Epithelial cell of alveolus of lung (primary cell): ENCODE results near the gene ZNF70. TPM values are rescaled to one million over a fixed set of nuclear protein-coding genes. Genes with fewer than 3 reads are reported as not detected.

ENCODE experiments used
- total RNA-seq: library from RNA; depleted of rRNA; stranded (reverse); fragments of >200 nt; gene quantifications from 2 replicates; pipeline ENCODE4 v1.2.1, GENCODE V29; 2015

Gene ZNF70
- 3.4 and 4.5 TPM in 2 replicates for total RNA-seq

GRCh38 chr22:23750714-23751440 lies at the start of gene ZNF70:
ZNF70 (minus strand) TSS chr22:23751112; CDS start chr22:23745140, 5,972 bp downstream.

DNA sequence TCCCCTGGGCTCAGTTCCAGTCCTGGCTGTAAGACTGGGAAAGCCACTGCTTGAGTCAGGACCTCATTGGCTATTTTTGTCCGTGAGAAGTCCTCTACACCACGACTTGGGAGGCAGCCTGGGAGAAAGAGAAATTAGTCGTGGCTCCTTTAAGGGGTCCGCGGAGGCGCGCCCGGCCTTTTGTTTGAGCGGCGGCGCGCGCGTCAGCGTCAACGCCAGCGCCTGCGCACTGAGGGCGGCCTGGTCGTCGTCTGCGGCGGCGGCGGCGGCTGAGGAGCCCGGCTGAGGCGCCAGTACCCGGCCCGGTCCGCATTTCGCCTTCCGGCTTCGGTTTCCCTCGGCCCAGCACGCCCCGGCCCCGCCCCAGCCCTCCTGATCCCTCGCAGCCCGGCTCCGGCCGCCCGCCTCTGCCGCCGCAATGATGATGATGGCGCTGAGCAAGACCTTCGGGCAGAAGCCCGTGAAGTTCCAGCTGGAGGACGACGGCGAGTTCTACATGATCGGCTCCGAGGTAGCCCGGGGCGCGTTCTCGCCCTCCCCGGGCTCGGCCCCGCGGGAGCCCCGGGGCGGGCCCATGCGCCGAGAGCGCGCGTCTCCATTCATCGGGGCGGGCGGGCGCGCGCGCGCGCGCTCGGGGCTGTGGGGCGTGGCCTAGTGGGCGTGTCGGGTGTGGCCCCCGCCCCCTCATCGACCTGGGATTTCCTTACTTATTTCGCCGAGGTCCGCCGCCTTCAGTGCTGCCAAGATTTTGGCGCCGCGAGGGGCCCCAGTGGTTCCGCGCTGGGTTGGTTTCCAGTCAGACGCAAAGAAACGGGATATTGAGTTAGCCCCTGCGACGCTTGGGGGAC lies 36.1 kb upstream of the ZNF70 start, which contains the start of gene SMARCB1:
Gene SMARCB1, plus strand, starts transcription at position 215 of the 848 bp plus-strand sequence. Its CDS starts 204 bp downstream, at position 419.

DNA sequence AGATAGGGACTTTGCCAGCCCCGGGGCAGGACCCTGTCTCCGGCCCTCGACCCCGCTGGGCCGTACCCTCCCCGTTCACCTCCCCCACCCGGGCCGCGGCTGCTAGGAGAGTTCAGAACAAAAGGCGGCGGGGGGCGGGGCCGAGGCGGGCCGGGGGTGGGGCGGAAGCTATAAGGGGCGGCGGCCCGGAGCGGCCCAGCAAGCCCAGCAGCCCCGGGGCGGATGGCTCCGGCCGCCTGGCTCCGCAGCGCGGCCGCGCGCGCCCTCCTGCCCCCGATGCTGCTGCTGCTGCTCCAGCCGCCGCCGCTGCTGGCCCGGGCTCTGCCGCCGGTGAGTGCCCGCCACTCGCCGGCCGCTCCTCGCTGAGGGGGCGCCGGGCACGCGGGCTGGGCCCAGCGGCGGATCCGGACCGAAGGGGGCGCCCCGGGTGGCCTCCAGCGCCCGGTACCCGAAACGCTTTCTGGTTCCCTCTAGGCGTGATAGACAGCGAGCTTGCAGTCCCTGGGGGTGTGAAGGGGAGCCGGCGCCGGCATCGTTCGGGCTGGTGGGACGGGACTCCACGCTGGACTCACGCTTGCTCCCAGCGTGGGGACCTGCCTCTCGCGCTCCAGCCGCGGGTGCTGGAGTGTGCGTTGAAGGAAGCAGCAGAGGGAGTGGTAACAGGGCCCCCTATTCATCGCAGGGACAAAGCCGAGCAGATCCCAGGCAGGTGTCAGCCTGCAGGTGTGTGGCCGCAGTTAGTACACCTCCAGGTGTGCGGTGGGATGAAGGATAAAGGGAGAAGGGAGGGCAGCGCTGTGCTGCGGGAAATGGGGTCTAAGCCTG lies 21.9 kb upstream of the ZNF70 start, which contains the start of gene MMP11:
Gene MMP11, plus strand, starts transcription at position 201 of the 825 bp plus-strand sequence. Its CDS starts 22 bp downstream, at position 223.

DNA sequence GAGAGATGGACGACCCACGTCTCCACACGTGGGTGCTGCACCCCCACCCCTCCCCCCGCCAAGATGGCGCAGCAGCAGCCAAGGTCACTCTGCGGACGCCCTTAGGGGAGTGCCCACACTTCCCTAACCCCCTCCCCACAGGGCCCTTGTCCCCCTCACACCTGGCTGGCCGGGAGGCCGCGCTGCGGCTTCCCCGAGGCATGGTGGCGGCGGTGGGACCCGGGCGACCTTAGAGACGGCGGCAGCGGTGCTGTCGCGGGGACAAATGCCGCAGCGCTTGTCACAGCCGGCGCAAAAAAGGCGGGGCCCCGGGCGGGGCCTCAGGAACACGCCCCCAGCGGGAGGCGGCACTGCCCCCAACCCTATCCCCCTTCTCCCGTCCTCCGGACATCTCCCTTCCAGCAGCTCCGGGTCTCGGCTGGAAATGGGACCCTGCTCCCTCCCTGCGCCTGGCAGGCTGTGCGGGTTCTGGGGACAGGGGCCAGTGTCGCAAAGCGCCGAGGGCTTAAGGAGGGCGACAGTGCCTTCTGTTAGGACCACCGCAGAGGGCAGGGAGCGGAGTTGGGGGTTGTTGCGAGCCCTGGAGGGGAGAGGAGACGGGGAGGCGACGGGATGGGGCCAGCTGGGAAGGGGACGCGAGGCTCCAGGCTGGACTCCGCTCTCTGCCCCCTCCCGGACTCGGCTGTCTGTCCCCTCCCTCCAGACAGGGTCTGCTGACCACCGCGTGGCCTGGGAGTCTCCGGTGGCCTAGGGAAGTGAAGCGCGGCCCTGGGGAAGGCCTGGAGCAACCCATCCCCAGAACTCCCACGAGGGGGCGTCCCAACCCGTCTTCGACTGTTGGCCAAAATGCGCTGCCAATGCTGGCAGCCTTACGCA lies 17.0 kb upstream of the ZNF70 start, which contains the start of gene CHCHD10:
Gene CHCHD10, minus strand, starts transcription at position 300 of the 876 bp plus-strand sequence. Its CDS starts 98 bp downstream, at position 202.

GRCh38 chr22:23762842-23763578 lies 12.1 kb upstream of the ZNF70 start, which contains the start of gene C22orf15:
C22orf15 (plus strand) TSS chr22:23762990; CDS start chr22:23763307, 317 bp downstream.

GRCh38 chr22:23754220-23754919 lies 3.5 kb upstream of the ZNF70 start, which contains the start of gene VPREB3:
VPREB3 (minus strand) TSS chr22:23754425; CDS start chr22:23754363, 62 bp downstream.

DNA sequence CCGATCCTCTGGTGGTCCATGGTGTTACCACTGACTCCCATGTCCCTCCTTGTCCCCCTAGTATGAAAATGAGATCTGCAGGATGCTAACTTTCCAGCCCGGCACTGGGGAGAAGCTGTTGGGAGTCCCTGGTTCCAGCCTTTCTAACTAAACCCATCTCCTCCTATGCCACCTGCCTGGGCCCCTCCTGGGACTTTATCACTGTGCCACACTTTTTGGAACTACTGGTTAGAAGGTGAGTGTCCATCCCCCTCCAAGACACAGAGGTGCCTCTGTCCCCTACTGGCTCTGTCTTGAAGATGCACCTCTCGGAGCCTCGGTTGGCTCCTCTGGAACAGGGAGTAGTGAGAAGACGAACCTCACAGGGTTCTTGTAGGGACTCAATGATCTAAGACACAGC lies 60.2 kb downstream of the ZNF70 start, which contains the start of gene RGL4:
Gene RGL4, plus strand, starts transcription at position 301 of the 400 bp plus-strand sequence. CDS start 1,018 bp downstream, outside the sequence.

Other genes with a start within 250 kb of the ZNF70 start
- gene IGLL1, start 170.8 kb downstream of the ZNF70 start, total RNA-seq: not detected in 2 replicates
- gene DRICH1, start 118.8 kb downstream of the ZNF70 start, total RNA-seq: not detected in 2 replicates
- gene RGL4, start 60.1 kb downstream of the ZNF70 start, total RNA-seq: not detected in 2 replicates
- gene VPREB3, start 3.3 kb upstream of the ZNF70 start, total RNA-seq: not detected in 2 replicates
- gene C22orf15, start 11.9 kb upstream of the ZNF70 start, total RNA-seq: 0.08 and 0.52 TPM in 2 replicates
- 15.6 and 16.9 TPM in 2 replicates for gene CHCHD10, start 16.9 kb upstream of the ZNF70 start, total RNA-seq
- gene MMP11, start 21.7 kb upstream of the ZNF70 start, total RNA-seq: 10.9 and 14.0 TPM in 2 replicates
- 85.3 and 104 TPM in 2 replicates for gene SMARCB1, start 35.9 kb upstream of the ZNF70 start, total RNA-seq
- gene DERL3, start 87.9 kb upstream of the ZNF70 start, total RNA-seq: 6.9 TPM in 1 of 2 replicates, not detected in the other
- gene SLC2A11, start 106.8 kb upstream of the ZNF70 start, total RNA-seq: 6.1 and 10.7 TPM in 2 replicates
- gene MIF, start 143.3 kb upstream of the ZNF70 start, total RNA-seq: 871 and 1,287 TPM in 2 replicates
- 17.1 and 36.6 TPM in 2 replicates for gene GSTT2B, start 210.1 kb upstream of the ZNF70 start, total RNA-seq
- 0.26 and 2.6 TPM in 2 replicates for gene DDTL, start 215.8 kb upstream of the ZNF70 start, total RNA-seq
- gene DDT, start 223.3 kb upstream of the ZNF70 start, total RNA-seq: 135 and 140 TPM in 2 replicates
- 0.13 TPM in 1 of 2 replicates, not detected in the other for gene GSTT2, start 229.0 kb upstream of the ZNF70 start, total RNA-seq